ENCODE data around the gene DEFB125.
"Not testable (repeated sequence)": the region's sequence is repeated elsewhere in the genome, so short reads cannot be mapped to it uniquely, and the experiment has no call there.

DEFB125 gene

GRCh38 chr20:64766-65322 is 22.6 kb upstream of the DEFB125 start:
- DNase-seq (ENCODE audit: low read depth), result no peak
- no peak for TF ChIP-seq CTCF (IDR thresholded peaks at IDR 0.05; ENCODE audit: control insufficient read depth, extremely low read depth, insufficient read depth)
- H3K4me3 ChIP-seq (ENCODE audit: low read depth, low read length), result no peak overlapping the region

GRCh38 chr20:77231-77630 is 10.2 kb upstream of the DEFB125 start:
- no peak for TF ChIP-seq CTCF (IDR thresholded peaks at IDR 0.05; ENCODE audit: control insufficient read depth, extremely low read depth, insufficient read depth)
- DNase-seq (ENCODE audit: low read depth), result no peak
- no peak overlapping the region for H3K4me3 ChIP-seq (ENCODE audit: low read depth, low read length)

- DNase-seq (ENCODE audit: low read depth), result no peak
- H3K4me3 ChIP-seq (ENCODE audit: low read depth, low read length), result no peak overlapping the region
- TF ChIP-seq CTCF (IDR thresholded peaks at IDR 0.05; ENCODE audit: control insufficient read depth, extremely low read depth, insufficient read depth), result no peak
These were observed 9.1 kb upstream of the DEFB125 start for GRCh38 chr20:78338-78737.

- DNase-seq (ENCODE audit: low read depth), result no peak
- TF ChIP-seq CTCF (IDR thresholded peaks at IDR 0.05; ENCODE audit: control insufficient read depth, extremely low read depth, insufficient read depth), result no peak
These were observed 7.9 kb upstream of the DEFB125 start for GRCh38 chr20:79565-79964.

GRCh38 chr20:90651-91050 is 3.2 kb downstream of the DEFB125 start:
- no peak overlapping the region for H3K4me3 ChIP-seq (ENCODE audit: low read depth, low read length)
- TF ChIP-seq CTCF (IDR thresholded peaks at IDR 0.05; ENCODE audit: control insufficient read depth, extremely low read depth, insufficient read depth), result no peak
- no peak for DNase-seq (ENCODE audit: low read depth)

More at GRCh38 chr20:79565-79964, 7.9 kb upstream of the DEFB125 start:
- no peak overlapping the region for H3K4me3 ChIP-seq (ENCODE audit: low read depth, low read length)

GRCh38 chr20:93641-94040 is 6.2 kb downstream of the DEFB125 start:
- no peak overlapping the region for H3K4me3 ChIP-seq (ENCODE audit: low read depth, low read length)
- TF ChIP-seq CTCF (IDR thresholded peaks at IDR 0.05; ENCODE audit: control insufficient read depth, extremely low read depth, insufficient read depth), result no peak
- no peak for DNase-seq (ENCODE audit: low read depth)

- no peak for TF ChIP-seq CTCF (IDR thresholded peaks at IDR 0.05; ENCODE audit: control insufficient read depth, extremely low read depth, insufficient read depth)
- no peak for DNase-seq (ENCODE audit: low read depth)
- H3K4me3 ChIP-seq (ENCODE audit: low read depth, low read length), result no peak overlapping the region
These were observed 7.7 kb downstream of the DEFB125 start for GRCh38 chr20:95215-95614.

- H3K4me3 ChIP-seq (ENCODE audit: low read depth, low read length); DNase-seq (ENCODE audit: low read depth): not testable (repeated sequence)
These were observed 10.2 kb downstream of the DEFB125 start for GRCh38 chr20:97691-98090.

Data from LNCaP clone FGC (cell line).